Keratinocyte (primary cell): ENCODE results near the gene LAS1L. TPM values are rescaled to one million over a fixed set of nuclear protein-coding genes. Genes with fewer than 3 reads are reported as not detected.

Source experiments
- DNase-seq: peaks from one replicate; pipeline ENCODE4 v3.0.0-alpha.2; 2011; ENCODE audit warnings: low read depth, missing footprints, low spot score
- FAIRE-seq: peaks from 2 replicates; lab custom pipeline; 2011; peaks lifted over from hg19 to GRCh38; lab: Jason Lieb, UNC
- H2AFZ ChIP-seq: 2 replicates; pipeline ENCODE4 v1.6.0; 2012; ENCODE audit warnings: low read length, control low read depth, inconsistent platforms; ENCODE audit not compliant: control insufficient read depth
- H3K27ac ChIP-seq: 2 replicates; pipeline ENCODE4 v1.5.1; 2011; ENCODE audit warnings: low read length; ENCODE audit not compliant: control insufficient read depth, insufficient read depth
- H3K27me3 ChIP-seq: 3 replicates; pipeline ENCODE4 v1.6.0; 2011; ENCODE audit warnings: low read length; ENCODE audit not compliant: control insufficient read depth, insufficient read depth; ENCODE audit errors: extremely low read depth
- H3K36me3 ChIP-seq, 2 experiments: 2 replicates in 1 of 2; 3 replicates in 1 of 2; pipeline ENCODE4 v1.5.1; 2011; ENCODE audit warnings: low read length in 2 of 2, mild to moderate bottlenecking in 1 of 2; ENCODE audit not compliant: control insufficient read depth in 2 of 2, insufficient read depth in 2 of 2; ENCODE audit errors: extremely low read depth in 1 of 2
- H3K4me1 ChIP-seq: 3 replicates; pipeline ENCODE4 v1.5.1; 2011; ENCODE audit warnings: low read length; ENCODE audit not compliant: control insufficient read depth, insufficient read depth; ENCODE audit errors: extremely low read depth
- H3K4me2 ChIP-seq: 3 replicates; pipeline ENCODE4 v1.6.0; 2011; ENCODE audit warnings: low read depth, low read length; ENCODE audit not compliant: control insufficient read depth, insufficient read depth; ENCODE audit errors: extremely low read depth
- H3K4me3 ChIP-seq, 3 experiments: fragments of 200-600 bp in 1 of 3; sonication (generic) in 1 of 3; 2 replicates in 2 of 3; 3 replicates in 1 of 3; pipeline ENCODE4 v1.5.1; 2011 to 2016; ENCODE audit warnings: low read length in 3 of 3, mild to moderate bottlenecking in 3 of 3, control low read depth in 2 of 3, inconsistent platforms in 1 of 3, low read depth in 1 of 3, mixed read lengths in 1 of 3, mixed run types in 1 of 3, moderate library complexity in 1 of 3; ENCODE audit not compliant: control insufficient read depth in 2 of 3, insufficient read depth in 2 of 3; ENCODE audit errors: extremely low read depth in 1 of 3
- H3K79me2 ChIP-seq: 2 replicates; pipeline ENCODE4 v1.6.0; 2012; ENCODE audit warnings: low read length; ENCODE audit not compliant: control insufficient read depth, insufficient read depth
- H3K9ac ChIP-seq: 3 replicates; pipeline ENCODE4 v1.6.0; 2011; ENCODE audit warnings: low read length; ENCODE audit not compliant: control insufficient read depth, insufficient read depth; ENCODE audit errors: extremely low read depth
- H3K9me1 ChIP-seq: 3 replicates; pipeline ENCODE4 v1.6.0; 2011; ENCODE audit warnings: low read length; ENCODE audit not compliant: control insufficient read depth, insufficient read depth; ENCODE audit errors: extremely low read depth
- H3K9me3 ChIP-seq: 2 replicates; pipeline ENCODE4 v1.5.1; 2012; ENCODE audit warnings: low read depth, low read length; ENCODE audit not compliant: control insufficient read depth
- H4K20me1 ChIP-seq: 3 replicates; pipeline ENCODE4 v1.6.0; 2011; ENCODE audit warnings: low read length; ENCODE audit not compliant: control insufficient read depth, insufficient read depth; ENCODE audit errors: extremely low read depth
- EZH2 ChIP-seq: IDR thresholded peaks from one replicate; pipeline ENCODE4 v1.6.1; 2012; ENCODE audit warnings: inconsistent platforms, mild to moderate bottlenecking, low read length, moderate library complexity
- dilution Hi-C: fragments of 300-500 bp; cut with MboI; formaldehyde crosslinking; loops from one replicate; pipeline ENCODE4 v1.7.0; 2020; ENCODE audit warnings: low sequenced_read_pairs; ENCODE audit not compliant: extremely low pct_ligation_motif_present
- polyA plus RNA-seq, 5 experiments: library from polyadenylated mRNA; depleted of rRNA in 3 of 5; stranded (reverse) in 3 of 5; stranded (forward) in 1 of 5; unstranded in 1 of 5; fragments of >200 nt; gene quantifications; 1 replicate in 1 of 5; 2 replicates in 3 of 5; 3 replicates in 1 of 5; pipeline versions ENCODE4 v1.2.1 to v1.2.3, GENCODE V29; 2011 to 2012; ENCODE audit warnings: missing spikeins in 2 of 5, low read depth in 1 of 5, low replicate concordance in 1 of 5
- TF ChIP-seq, protein P1 (sequence below), 3 experiments: IDR thresholded peaks in 1 of 3; conservative IDR thresholded peaks in 1 of 3; optimal IDR thresholded peaks in 1 of 3; 2 replicates in 2 of 3; 3 replicates in 1 of 3; pipeline versions ENCODE3 to v1.5.1; 2011; ENCODE audit warnings: low read length in 3 of 3, mild to moderate bottlenecking in 3 of 3, moderate library complexity in 2 of 3, control low read depth in 1 of 3, inconsistent platforms in 1 of 3; ENCODE audit not compliant: insufficient read depth in 2 of 3; ENCODE audit errors: extremely low read depth in 1 of 3

Gene LAS1L
- polyA plus RNA-seq, 1 donor (not counting 4 experiments of a cell fraction or from before 2014, with no cell fraction given): 44.8 TPM

GRCh38 chrX:65545456-65545855, 10.9 kb upstream of the LAS1L start:
- no peak for FAIRE-seq

DNA sequence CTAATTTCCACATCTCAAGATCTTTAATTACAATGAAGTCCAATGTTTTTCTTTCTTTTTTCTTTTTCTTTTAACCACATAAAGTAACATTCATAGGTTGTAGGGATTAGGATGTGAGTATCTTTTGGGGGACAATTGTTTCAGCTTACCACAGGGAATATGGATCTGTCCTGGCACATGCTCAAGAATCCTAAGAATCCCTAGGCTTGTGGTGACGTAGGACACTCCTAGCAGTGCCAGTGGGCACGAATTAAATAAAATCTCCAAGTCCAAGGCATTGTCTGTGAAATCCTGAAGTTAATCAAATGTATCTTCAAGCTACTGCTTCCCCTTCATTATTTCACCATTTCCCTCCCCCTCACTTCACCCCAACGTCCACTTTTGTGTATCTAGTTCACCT, 2.6 kb upstream of the LAS1L start:
- no peak overlapping the region for H3K27ac ChIP-seq
- H3K4me2 ChIP-seq: no peak overlapping the region
- dilution Hi-C loops: no loop called here
- H3K4me3 ChIP-seq: no peak overlapping the region
- FAIRE-seq: no peak
- peaks cover 1% of the 10 kb centered on the region for H4K20me1 ChIP-seq
- peaks cover 0 to 2% of the 10 kb centered on the region in 2 experiments for H3K36me3 ChIP-seq
- H3K4me1 ChIP-seq: peaks cover 11% of the 10 kb centered on the region
- no peaks in the 10 kb centered on the region for H3K9me3 ChIP-seq
- no peaks in the 10 kb centered on the region for H3K27me3 ChIP-seq
- DNase-seq: no peak
- peak overlapping the region; percentile 53 for H2AFZ ChIP-seq
- H3K9ac ChIP-seq: no peak overlapping the region
- TF ChIP-seq, protein P1, sequence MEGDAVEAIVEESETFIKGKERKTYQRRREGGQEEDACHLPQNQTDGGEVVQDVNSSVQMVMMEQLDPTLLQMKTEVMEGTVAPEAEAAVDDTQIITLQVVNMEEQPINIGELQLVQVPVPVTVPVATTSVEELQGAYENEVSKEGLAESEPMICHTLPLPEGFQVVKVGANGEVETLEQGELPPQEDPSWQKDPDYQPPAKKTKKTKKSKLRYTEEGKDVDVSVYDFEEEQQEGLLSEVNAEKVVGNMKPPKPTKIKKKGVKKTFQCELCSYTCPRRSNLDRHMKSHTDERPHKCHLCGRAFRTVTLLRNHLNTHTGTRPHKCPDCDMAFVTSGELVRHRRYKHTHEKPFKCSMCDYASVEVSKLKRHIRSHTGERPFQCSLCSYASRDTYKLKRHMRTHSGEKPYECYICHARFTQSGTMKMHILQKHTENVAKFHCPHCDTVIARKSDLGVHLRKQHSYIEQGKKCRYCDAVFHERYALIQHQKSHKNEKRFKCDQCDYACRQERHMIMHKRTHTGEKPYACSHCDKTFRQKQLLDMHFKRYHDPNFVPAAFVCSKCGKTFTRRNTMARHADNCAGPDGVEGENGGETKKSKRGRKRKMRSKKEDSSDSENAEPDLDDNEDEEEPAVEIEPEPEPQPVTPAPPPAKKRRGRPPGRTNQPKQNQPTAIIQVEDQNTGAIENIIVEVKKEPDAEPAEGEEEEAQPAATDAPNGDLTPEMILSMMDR (optimal IDR thresholded peaks at IDR 0.05 in 1 of 3, IDR thresholded peaks at IDR 0.05 in 1 of 3, conservative IDR thresholded peaks at IDR 0.05 in 1 of 3; ENCODE audit: extremely low read depth in 1 of 3, insufficient read depth in 2 of 3, low read length in 3 of 3): no peak
- no peak for TF ChIP-seq EZH2
- peaks cover 2% of the 10 kb centered on the region for H3K9me1 ChIP-seq
- peaks cover 23% of the 10 kb centered on the region for H3K79me2 ChIP-seq

More at GRCh38 chrX:65545456-65545855, 10.9 kb upstream of the LAS1L start:
- Histone ChIP-seq H3K9me3 (no peaks in the 10 kb centered on the region), H3K4me1 (no peaks in the 10 kb centered on the region), H3K27ac (no peak overlapping the region), H3K9me1 (no peaks in the 10 kb centered on the region), H3K4me2 (no peak overlapping the region), H3K36me3 (no peaks in the 10 kb centered on the region), H3K79me2 (no peaks in the 10 kb centered on the region), H3K4me3 (no peak overlapping the region), H4K20me1 (no peaks in the 10 kb centered on the region), H3K27me3 (no peaks in the 10 kb centered on the region), H2AFZ (no peak overlapping the region), H3K9ac (no peak overlapping the region)
- no peak for TF ChIP-seq EZH2
- TF ChIP-seq, protein P1 (optimal IDR thresholded peaks at IDR 0.05 in 1 of 3, IDR thresholded peaks at IDR 0.05 in 1 of 3, conservative IDR thresholded peaks at IDR 0.05 in 1 of 3; ENCODE audit: extremely low read depth in 1 of 3, insufficient read depth in 2 of 3, low read length in 3 of 3): no peak
- no peak for DNase-seq
- dilution Hi-C loops: no loop called here
